GM23338 (cell line): ENCODE data around the gene CCDC40. TPM values are rescaled to one million over a fixed set of nuclear protein-coding genes. Genes with fewer than 3 reads are reported as not detected.

Experiments
- ATAC-seq: fragments of 200-7000 bp; cut with Tn5 transposase; 3 replicates; pipeline ENCODE4 v1.9.1; 2020
- DNase-seq: peaks from one replicate; pipeline ENCODE4 v3.0.0-alpha.2; 2015; ENCODE audit warnings: low spot score
- H2AFZ ChIP-seq: fragments of 200-600 bp; sonication (generic); 2 replicates; pipeline ENCODE4 v1.8.0; 2016; ENCODE audit warnings: antibody characterized with exemption, mild to moderate bottlenecking, moderate library complexity
- H3F3A ChIP-seq: fragments of 200-600 bp; sonication (generic); replicated peaks from 2 replicates; pipeline ENCODE4 v1.8.0; 2017; ENCODE audit warnings: antibody characterized with exemption, mixed run types, low read depth
- H3K27ac ChIP-seq: fragments of 200-600 bp; sonication (generic); 2 replicates; pipeline ENCODE4 v1.6.1; 2016; ENCODE audit warnings: low read depth
- H3K27me3 ChIP-seq: fragments of 200-600 bp; sonication (generic); 2 replicates; pipeline ENCODE4 v1.8.0; 2016; ENCODE audit warnings: mild to moderate bottlenecking, mixed run types, moderate library complexity; ENCODE audit not compliant: insufficient read depth
- H3K36me3 ChIP-seq: fragments of 200-600 bp; sonication (generic); 2 replicates; pipeline ENCODE4 v1.8.0; 2016; ENCODE audit warnings: mild to moderate bottlenecking; ENCODE audit not compliant: insufficient read depth
- H3K4me1 ChIP-seq: fragments of 200-600 bp; sonication (generic); 2 replicates; pipeline ENCODE4 v1.8.0; 2016; ENCODE audit warnings: mild to moderate bottlenecking, moderate library complexity; ENCODE audit not compliant: insufficient read depth
- H3K4me2 ChIP-seq: fragments of 200-600 bp; sonication (generic); 2 replicates; pipeline ENCODE4 v1.7.1; 2017; ENCODE audit warnings: mixed run types
- H3K4me3 ChIP-seq: fragments of 200-600 bp; sonication (generic); 2 replicates; pipeline ENCODE4 v1.6.1; 2016; ENCODE audit warnings: mixed run types
- H3K79me2 ChIP-seq: fragments of 200-600 bp; sonication (generic); replicated peaks from 2 replicates; pipeline ENCODE4 v1.8.0; 2017; ENCODE audit warnings: mild to moderate bottlenecking; ENCODE audit not compliant: insufficient read depth
- H3K9me2 ChIP-seq: fragments of 200-600 bp; sonication (generic); 2 replicates; pipeline ENCODE4 v1.8.0; 2017; ENCODE audit not compliant: insufficient read depth
- H4K20me1 ChIP-seq: fragments of 200-600 bp; sonication (generic); replicated peaks from 2 replicates; pipeline ENCODE4 v1.8.0; 2017; ENCODE audit warnings: mild to moderate bottlenecking; ENCODE audit not compliant: insufficient read depth
- H3K27ac Mint-ChIP-seq: 2 replicates; pipeline ENCODE4 v1.8.0; 2020; ENCODE audit warnings: inconsistent platforms, mild to moderate bottlenecking, moderate library complexity, mixed read lengths
- H3K27me3 Mint-ChIP-seq: 3 replicates; pipeline ENCODE4 v1.8.0; 2022; ENCODE audit warnings: low read depth, mild to moderate bottlenecking, moderate library complexity, mixed read lengths, inconsistent platforms; ENCODE audit not compliant: insufficient read depth, poor library complexity
- H3K36me3 Mint-ChIP-seq: 3 replicates; pipeline ENCODE4 v1.8.0; 2021; ENCODE audit warnings: low read depth, mild to moderate bottlenecking, inconsistent platforms, moderate library complexity, mixed read lengths
- H3K4me1 Mint-ChIP-seq: 3 replicates; pipeline ENCODE4 v1.8.0; 2020; ENCODE audit warnings: mild to moderate bottlenecking, inconsistent platforms, mixed read lengths
- H3K4me3 Mint-ChIP-seq: 3 replicates; pipeline ENCODE4 v1.8.0; 2021; ENCODE audit warnings: moderate library complexity, mild to moderate bottlenecking, inconsistent platforms, mixed read lengths
- H3K9me3 Mint-ChIP-seq: 3 replicates; pipeline ENCODE4 v1.8.0; 2020; ENCODE audit warnings: moderate library complexity, mild to moderate bottlenecking, inconsistent platforms, mixed read lengths
- CREB1 ChIP-seq: fragments of 250-450 bp; sonication (Bioruptor Pico); IDR thresholded peaks from 2 replicates; pipeline ENCODE4 v1.5.0; 2020; ENCODE audit warnings: low read depth, mild to moderate bottlenecking, moderate library complexity
- CTCF ChIP-seq, 2 experiments: fragments of 200-600 bp in 1 of 2; sonication (generic) in 1 of 2; conservative IDR thresholded peaks; 2 replicates each; pipeline versions ENCODE4 v1.5.1 to v1.6.1; 2016 to 2017; ENCODE audit warnings: antibody characterized with exemption in 2 of 2, low read depth in 2 of 2, mild to moderate bottlenecking in 2 of 2, moderate library complexity in 1 of 2
- ETS1 ChIP-seq: IDR thresholded peaks from 2 replicates; pipeline ENCODE4 v1.6.1; 2016; ENCODE audit warnings: antibody characterized with exemption
- EZH2phosphoT487 ChIP-seq: fragments of 200-600 bp; sonication (generic); IDR thresholded peaks from one replicate; pipeline ENCODE4 v1.8.1; 2018; ENCODE audit warnings: antibody characterized with exemption; ENCODE audit not compliant: unreplicated experiment
- JUNB ChIP-seq: IDR thresholded peaks from one replicate; pipeline ENCODE4 v1.6.1; 2016; ENCODE audit warnings: antibody characterized with exemption; ENCODE audit not compliant: unreplicated experiment
- NANOG ChIP-seq: IDR thresholded peaks from 2 replicates; pipeline ENCODE4 v1.6.1; 2016; ENCODE audit warnings: antibody characterized with exemption, borderline replicate concordance
- POLR2AphosphoS5 ChIP-seq: IDR thresholded peaks from 2 replicates; pipeline ENCODE4 v1.6.1; 2016; ENCODE audit warnings: antibody characterized with exemption, low read depth
- STAT1 ChIP-seq: IDR thresholded peaks from one replicate; pipeline ENCODE4 v1.6.1; 2016; ENCODE audit warnings: antibody characterized with exemption; ENCODE audit not compliant: unreplicated experiment
- ZNF114 ChIP-seq: fragments of 250-450 bp; sonication (Bioruptor Pico); IDR thresholded peaks from 2 replicates; pipeline ENCODE4 v1.5.0; 2020; ENCODE audit warnings: mild to moderate bottlenecking, moderate library complexity
- ZNF331 ChIP-seq: fragments of 250-450 bp; sonication (Bioruptor Pico); IDR thresholded peaks from 2 replicates; pipeline ENCODE4 v1.5.0; 2020; ENCODE audit warnings: low read depth, mild to moderate bottlenecking, moderate library complexity
- polyA plus RNA-seq: library from polyadenylated mRNA; unstranded; fragments of >200 nt; fragmentation: Nextera tagmentation; extraction: Ambion mirVana; gene quantifications from 2 replicates; pipeline ENCODE4 v1.2.1, GENCODE V29; 2016
- total RNA-seq: library from RNA; depleted of rRNA; stranded (reverse); fragments of >200 nt; shearing (Covaris generic); gene quantifications from 2 replicates; pipeline ENCODE4 v1.2.3, GENCODE V29; 2014
- TF ChIP-seq, protein P1 (sequence below): IDR thresholded peaks from one replicate; pipeline ENCODE4 v1.6.1; 2018; ENCODE audit warnings: antibody characterized with exemption; ENCODE audit not compliant: unreplicated experiment

CCDC40 gene
- total and polyA plus RNA-seq, 2 experiments from 2014 or later: 7.6 to 8.1 TPM

DNA sequence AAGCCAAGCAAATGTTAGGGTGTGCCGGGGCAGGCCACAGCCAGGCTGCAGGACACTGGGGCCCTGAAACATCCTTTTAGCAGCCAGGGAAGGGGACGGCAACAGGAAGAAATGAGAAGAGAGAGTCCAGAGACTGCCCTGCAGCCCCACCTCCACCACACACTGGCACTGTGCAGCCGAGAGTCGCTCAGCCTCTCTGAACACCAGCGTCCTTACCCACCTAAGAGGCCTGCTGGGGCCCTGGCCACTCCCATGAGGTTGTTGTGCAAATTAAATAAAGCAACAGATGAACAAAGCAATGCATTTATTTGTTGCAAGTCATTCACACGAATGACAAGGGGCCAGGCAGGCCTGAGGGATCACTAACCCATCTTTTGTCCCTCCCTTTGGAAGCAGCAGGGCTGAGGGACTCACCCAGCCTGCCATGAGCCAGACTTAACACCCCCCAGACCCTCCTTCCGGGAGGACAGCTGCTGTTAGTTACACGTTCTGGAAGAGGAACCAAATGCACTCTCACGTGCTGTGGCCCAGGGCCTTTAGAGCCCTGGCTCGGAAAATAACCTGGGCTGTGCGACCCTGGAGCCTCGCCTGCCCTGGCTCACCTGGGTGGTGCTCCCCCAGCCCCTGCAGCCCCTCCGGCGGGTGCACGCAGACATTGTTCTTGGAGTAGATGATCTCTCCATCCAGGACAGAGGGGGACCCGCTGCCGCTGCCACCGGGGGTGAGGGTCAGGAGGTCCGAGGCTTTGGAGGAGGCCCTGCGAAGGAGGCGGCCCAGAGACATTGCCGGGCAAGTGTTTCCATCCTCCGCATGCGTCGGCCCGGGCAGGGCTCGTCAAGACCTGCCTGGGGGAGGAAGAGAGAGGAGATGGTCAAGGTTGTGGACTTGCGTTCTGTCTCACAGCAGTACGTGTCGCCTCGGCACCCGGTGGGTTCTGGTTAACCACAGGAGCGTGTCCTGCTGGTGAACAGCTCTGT lies 23.4 kb upstream of the CCDC40 start:
- Mint-ChIP-seq H3K27ac (peak overlapping the region; percentile 62; the same call in 1 of the 2 replicates), H3K4me3 (no peak overlapping the region; the same call in 2 of the 3 replicates), H3K27me3 (peaks cover 11% of the 10 kb centered on the region), H3K4me1 (peaks cover 7% of the 10 kb centered on the region), H3K9me3 (peaks cover 10% of the 10 kb centered on the region), H3K36me3 (peaks cover 31% of the 10 kb centered on the region)
- no peak overlapping the region for H3K4me2 ChIP-seq
- H3K36me3 ChIP-seq: peaks cover 4% of the 10 kb centered on the region; the same call in 1 of the 2 replicates
- H3K27me3 ChIP-seq: no peaks in the 10 kb centered on the region
- peaks cover 44% of the 10 kb centered on the region for H3K79me2 ChIP-seq
- H3K9me2 ChIP-seq: no peaks in the 10 kb centered on the region
- H3K27ac ChIP-seq: 0 out of 2 replicates have a peak overlapping the region, but pooled peaks have one; percentile 26
- H2AFZ ChIP-seq: no peak overlapping the region
- no peak for TF ChIP-seq STAT1
- ATAC-seq: peak; percentile 8; the same call in 1 of the 3 replicates
- H3K4me3 ChIP-seq: no peak overlapping the region
- peaks cover 20% of the 10 kb centered on the region for H4K20me1 ChIP-seq
- DNase-seq: no peak
- H3K4me1 ChIP-seq: no peaks in the 10 kb centered on the region; the same call in 1 of the 2 replicates
- H3F3A ChIP-seq: peaks cover 5% of the 10 kb centered on the region; the same call in 1 of the 2 replicates

DNA sequence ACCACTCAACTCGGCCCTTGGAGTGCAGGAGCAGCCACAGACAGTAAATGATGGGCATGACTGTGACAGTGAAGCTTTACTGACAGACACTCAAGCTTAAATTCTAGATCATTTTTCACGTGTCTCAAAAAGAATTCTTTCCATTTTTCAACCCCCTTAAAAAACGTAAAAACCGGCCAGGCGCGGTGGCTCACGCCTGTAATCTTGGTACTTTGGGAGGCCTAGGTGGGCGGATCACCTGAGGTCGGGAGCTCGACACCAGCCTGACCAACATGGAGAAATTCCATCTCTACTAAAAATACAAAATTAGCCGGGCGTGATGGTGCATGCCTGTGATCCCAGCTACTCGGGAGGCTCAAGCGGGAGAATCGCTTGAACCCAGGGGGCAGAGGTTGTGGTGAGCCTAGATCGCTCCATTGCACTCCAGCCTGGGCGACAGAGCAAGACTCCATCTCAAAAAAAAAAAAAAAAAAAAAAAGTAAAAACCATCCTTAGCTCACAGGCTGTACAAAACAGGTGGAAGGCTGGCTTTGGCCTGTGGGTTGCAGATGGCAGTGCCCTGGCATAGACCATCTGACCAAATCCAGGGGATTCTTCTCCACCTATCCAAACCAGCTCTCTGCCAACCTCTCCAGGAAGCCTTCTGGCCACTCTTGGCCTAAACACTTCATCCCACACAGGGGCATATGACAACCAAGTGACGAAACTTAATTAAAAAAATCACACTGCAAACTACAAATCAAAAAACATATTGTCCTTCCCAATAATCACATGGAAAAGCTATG lies 19.0 kb upstream of the CCDC40 start:
- Histone ChIP-seq H3K36me3 (peaks cover 3% of the 10 kb centered on the region; the same call in 1 of the 2 replicates), H3K4me2 (no peak overlapping the region), H4K20me1 (peaks cover 41% of the 10 kb centered on the region), H3K27me3 (no peaks in the 10 kb centered on the region), H3K79me2 (peaks cover 85% of the 10 kb centered on the region), H2AFZ (no peak overlapping the region), H3K27ac (no peak overlapping the region), H3K4me1 (peaks cover 4% of the 10 kb centered on the region; the same call in 1 of the 2 replicates), H3F3A (0 out of 2 replicates have a peak, but pooled peaks cover 2% of the 10 kb centered on the region), H3K4me3 (no peak overlapping the region), H3K9me2 (no peaks in the 10 kb centered on the region)
- H3K27me3 Mint-ChIP-seq: peaks cover 7% of the 10 kb centered on the region
- no peak overlapping the region for H3K27ac Mint-ChIP-seq
- peaks cover 10% of the 10 kb centered on the region for H3K9me3 Mint-ChIP-seq
- H3K4me1 Mint-ChIP-seq: peaks cover 7% of the 10 kb centered on the region; the same call in 2 of the 3 replicates
- ATAC-seq (no peak), DNase-seq (no peak)
- no peak overlapping the region for H3K4me3 Mint-ChIP-seq
- H3K36me3 Mint-ChIP-seq: peaks cover 39% of the 10 kb centered on the region
- no peak for TF ChIP-seq CREB1 (CRISPR knock-in tag)
- TF ChIP-seq, protein P1, sequence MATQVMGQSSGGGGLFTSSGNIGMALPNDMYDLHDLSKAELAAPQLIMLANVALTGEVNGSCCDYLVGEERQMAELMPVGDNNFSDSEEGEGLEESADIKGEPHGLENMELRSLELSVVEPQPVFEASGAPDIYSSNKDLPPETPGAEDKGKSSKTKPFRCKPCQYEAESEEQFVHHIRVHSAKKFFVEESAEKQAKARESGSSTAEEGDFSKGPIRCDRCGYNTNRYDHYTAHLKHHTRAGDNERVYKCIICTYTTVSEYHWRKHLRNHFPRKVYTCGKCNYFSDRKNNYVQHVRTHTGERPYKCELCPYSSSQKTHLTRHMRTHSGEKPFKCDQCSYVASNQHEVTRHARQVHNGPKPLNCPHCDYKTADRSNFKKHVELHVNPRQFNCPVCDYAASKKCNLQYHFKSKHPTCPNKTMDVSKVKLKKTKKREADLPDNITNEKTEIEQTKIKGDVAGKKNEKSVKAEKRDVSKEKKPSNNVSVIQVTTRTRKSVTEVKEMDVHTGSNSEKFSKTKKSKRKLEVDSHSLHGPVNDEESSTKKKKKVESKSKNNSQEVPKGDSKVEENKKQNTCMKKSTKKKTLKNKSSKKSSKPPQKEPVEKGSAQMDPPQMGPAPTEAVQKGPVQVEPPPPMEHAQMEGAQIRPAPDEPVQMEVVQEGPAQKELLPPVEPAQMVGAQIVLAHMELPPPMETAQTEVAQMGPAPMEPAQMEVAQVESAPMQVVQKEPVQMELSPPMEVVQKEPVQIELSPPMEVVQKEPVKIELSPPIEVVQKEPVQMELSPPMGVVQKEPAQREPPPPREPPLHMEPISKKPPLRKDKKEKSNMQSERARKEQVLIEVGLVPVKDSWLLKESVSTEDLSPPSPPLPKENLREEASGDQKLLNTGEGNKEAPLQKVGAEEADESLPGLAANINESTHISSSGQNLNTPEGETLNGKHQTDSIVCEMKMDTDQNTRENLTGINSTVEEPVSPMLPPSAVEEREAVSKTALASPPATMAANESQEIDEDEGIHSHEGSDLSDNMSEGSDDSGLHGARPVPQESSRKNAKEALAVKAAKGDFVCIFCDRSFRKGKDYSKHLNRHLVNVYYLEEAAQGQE: no peak
- TF ChIP-seq ETS1: no peak
- TF ChIP-seq EZH2phosphoT487: no peak
- no peak for TF ChIP-seq CTCF (conservative IDR thresholded peaks at IDR 0.05; ENCODE audit: low read depth in 2 of 2)
- TF ChIP-seq ZNF331 (CRISPR knock-in tag): no peak
- TF ChIP-seq POLR2AphosphoS5: no peak
- TF ChIP-seq JUNB: no peak
- no peak for TF ChIP-seq ZNF114 (CRISPR knock-in tag)
- no peak for TF ChIP-seq NANOG
